Stimulated activated CD4-positive, alpha-beta T cell treated with anti-CD3 and anti-CD28 coated beads, Interleukin-2, amount 100 ng/mL, for 48 hours (primary cell): Measurements from ENCODE around the gene RIC1.
"Not testable (repeated sequence)": the region's sequence is repeated elsewhere in the genome, so short reads cannot be mapped to it uniquely, and the experiment has no call there.

ENCODE experiments used
- DNase-seq, 2 donors: peaks; one replicate each; pipeline ENCODE4 v3.0.0-alpha.2; 2020

The RIC1 gene

DNA sequence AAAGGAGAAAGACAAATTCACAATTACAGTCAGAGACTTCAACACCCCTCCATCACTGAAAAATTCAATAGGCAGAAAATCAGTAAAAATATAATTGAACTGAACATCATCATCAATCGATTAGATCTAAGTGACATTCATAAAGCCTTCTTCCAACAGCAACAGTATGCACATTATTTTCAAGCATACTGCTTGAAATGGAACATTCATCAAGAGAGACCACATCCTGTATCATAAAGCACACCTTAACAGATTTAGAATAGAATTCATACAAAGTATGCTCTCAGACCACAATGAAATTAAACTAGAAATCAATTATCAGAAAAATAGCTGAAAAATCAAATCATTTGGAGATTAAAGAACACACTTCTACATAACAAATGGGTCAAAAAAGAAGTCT is 164.9 kb downstream of the RIC1 start:
- no peak for DNase-seq

- no peak for DNase-seq
Measured at GRCh38 chr9:5796298-5796697, 167.4 kb downstream of the RIC1 start.

DNA sequence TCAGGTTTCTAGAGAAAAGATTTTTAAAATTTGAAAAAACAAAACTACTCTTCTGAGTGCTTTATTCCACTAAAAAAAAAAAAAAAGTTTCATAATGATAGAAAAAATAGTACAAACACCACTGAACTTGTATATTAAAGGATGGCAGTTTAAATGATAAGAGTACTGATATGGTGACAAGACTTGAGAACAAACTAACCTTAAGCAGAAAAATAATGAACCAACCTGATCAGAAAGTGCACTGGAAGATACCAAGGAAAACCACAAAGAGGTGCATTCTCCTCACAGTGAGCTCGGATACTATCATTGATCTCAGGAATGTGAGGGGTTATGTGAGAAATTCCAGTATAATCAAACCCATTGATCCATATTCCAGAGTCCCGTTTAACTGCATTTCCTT is 169.7 kb downstream of the RIC1 start:
- no peak for DNase-seq

DNA sequence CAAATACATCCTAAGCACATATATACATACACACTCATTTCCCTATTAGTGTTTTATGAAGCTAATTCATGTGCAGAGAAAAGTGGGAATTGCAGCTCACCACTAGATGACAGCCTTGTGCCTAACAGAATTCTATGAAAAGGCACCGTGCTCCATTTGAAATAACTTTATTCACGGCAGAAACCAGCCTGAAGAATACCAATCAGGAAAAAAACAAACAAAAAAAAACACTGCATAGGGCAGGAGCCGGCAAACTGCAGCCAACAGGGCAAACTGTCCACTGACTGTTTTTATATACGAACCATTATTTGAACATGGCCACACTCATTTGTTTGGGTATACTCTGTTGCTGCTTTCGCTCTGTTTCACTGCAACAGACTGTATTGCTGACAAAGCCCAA is 170.4 kb downstream of the RIC1 start:
- no peak for DNase-seq

DNA sequence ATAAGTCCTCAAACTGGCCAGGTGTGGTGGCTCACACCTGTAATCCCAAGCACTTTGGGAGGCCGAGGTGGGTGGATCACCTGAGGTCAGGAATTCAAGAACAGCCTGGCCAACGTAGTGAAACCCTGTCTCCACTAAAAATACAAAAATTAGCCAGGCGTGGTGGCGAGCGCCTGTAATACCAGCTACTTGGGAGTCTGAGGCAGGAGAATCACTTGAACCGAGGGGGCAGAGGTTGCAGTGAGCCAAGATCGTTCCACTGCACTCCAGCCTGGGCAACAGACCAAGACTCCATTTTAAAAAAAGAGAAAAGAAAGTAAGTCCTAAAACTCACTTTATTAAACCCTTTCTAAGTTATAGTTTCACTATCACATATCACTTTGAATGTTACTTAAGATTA is 171.5 kb downstream of the RIC1 start:
- not testable (repeated sequence) for DNase-seq

GRCh38 chr9:5800969-5801738 is 172.2 kb downstream of the RIC1 start:
- no peak for DNase-seq

GRCh38 chr9:5801739-5802113 is 172.8 kb downstream of the RIC1 start:
- no peak for DNase-seq

GRCh38 chr9:5805478-5805877 is 176.6 kb downstream of the RIC1 start:
- DNase-seq: no peak

DNA sequence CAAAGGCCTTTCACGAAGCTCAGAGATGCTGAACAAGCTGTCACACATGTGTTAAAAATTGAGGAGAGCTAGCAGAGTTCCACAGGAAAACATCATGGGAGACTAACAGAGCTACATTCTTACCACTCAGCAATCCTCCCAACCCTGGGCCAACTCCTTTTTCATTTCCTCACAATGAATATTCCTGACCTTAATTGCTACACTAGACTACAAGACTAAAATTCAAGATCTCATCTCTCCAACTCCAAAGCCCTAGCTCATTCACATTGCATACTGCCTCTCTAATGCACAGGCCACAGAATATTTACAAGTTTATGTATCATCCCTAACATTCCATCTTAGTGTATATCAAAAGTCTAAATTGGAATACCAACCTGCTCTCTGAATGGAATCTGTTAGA is 182.8 kb downstream of the RIC1 start:
- no peak for DNase-seq

- no peak for DNase-seq
Measured at GRCh38 chr9:5813824-5814223, 184.9 kb downstream of the RIC1 start.

GRCh38 chr9:5815461-5815860 is 186.6 kb downstream of the RIC1 start:
- DNase-seq: no peak

- DNase-seq: no peak
Measured at GRCh38 chr9:5817862-5818261, 189.0 kb downstream of the RIC1 start.

DNA sequence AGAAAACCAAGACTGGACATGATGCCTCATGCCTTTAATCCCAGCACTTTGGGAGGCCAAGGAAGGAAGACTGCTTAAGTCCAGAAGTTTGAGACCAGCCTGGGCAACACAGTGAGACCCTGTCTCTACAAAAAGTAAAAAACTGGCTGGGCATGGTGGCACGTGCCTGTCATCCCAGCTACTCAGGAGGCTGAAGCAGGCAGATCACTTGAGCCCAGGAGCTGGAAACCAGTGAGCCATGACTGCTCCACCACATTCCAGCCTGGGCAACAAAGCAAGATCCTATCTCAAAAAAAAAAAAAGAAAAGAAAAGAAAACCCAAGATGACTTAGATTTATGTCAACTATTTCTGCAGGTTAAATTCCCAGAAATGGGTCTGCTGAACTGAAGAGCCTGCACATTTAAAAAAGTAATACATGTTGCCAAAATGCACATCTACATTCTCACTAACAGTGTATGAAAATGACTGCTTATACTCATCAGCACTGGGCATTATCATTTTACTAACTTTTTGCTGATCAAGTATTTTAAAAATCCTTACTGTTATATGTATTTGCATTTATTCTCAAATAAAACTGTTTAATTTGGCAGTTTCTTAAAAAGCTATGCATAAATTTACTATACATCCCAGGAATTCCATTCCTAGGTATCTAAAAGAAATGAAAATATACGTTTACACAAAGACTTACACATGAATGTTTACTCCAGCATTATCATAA is 189.7 kb downstream of the RIC1 start:
- no peak for DNase-seq

DNA sequence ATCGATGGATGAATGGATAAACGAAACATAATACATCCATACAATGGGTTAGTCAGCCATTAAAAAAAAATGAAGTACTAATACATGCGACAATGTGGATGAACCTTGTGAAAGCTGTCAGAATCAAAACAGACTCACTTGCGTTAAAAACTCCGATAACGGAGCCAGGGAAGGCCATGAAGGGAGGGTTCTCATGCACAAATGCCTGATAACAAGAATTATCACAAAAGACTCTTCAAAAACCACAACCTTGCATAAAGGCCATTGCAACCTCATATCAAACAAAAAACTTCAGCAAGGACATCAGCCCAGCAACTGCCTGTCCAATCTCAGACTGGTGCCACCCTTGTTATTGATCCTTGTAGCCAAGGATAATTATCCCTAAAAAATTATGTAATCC is 190.3 kb downstream of the RIC1 start:
- DNase-seq: no peak

DNA sequence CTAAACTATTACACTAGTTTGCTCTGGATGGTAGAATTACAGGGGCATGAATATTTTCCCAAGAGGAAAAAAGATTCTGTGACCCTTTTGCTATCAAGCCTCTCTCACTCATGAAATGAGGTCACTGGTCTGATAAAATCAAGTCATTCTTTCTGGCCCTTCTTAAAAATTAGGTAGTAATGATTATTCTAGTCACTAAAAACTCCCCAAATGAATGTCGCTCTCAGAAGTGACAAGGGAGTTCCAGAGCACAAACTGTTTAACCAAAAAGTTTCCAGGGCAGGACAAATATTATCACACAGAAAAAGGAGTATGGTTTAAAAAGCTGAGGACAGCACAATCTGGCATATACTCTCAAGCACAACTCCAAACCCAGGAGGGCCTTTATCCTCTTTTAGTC is 191.5 kb downstream of the RIC1 start:
- no peak for DNase-seq

GRCh38 chr9:5825223-5825622 is 196.3 kb downstream of the RIC1 start:
- no peak for DNase-seq
